Adipocyte (in vitro differentiated cells): Measurements from ENCODE around the gene S100A5.
A peak's percentile ranks its signal among the peaks of the same experiment; 100 is the strongest.
"Not testable (repeated sequence)": the region's sequence is repeated elsewhere in the genome, so short reads cannot be mapped to it uniquely, and the experiment has no call there.

Experiments
- DNase-seq: peaks from one replicate; pipeline ENCODE4 v3.0.0-alpha.2; 2015; ENCODE audit warnings: low read depth
- H3K27me3 ChIP-seq: replicated peaks from 2 replicates; pipeline ENCODE4 v1.7.0; 2013; ENCODE audit warnings: mild to moderate bottlenecking, low read length, moderate library complexity; ENCODE audit not compliant: control insufficient read depth, insufficient read depth
- H3K36me3 ChIP-seq: 2 replicates; pipeline ENCODE4 v1.7.0; 2013; ENCODE audit warnings: low read length, mild to moderate bottlenecking, moderate library complexity; ENCODE audit not compliant: control insufficient read depth, insufficient read depth, severe bottlenecking
- H3K4me1 ChIP-seq: 2 replicates; pipeline ENCODE4 v1.7.0; 2013; ENCODE audit warnings: mild to moderate bottlenecking, low read length, moderate library complexity; ENCODE audit not compliant: control insufficient read depth, insufficient read depth
- H3K4me3 ChIP-seq: 2 replicates; pipeline ENCODE4 v1.7.0; 2013; ENCODE audit warnings: mild to moderate bottlenecking, low read length, moderate library complexity
- H3K9ac ChIP-seq: 2 replicates; pipeline ENCODE4 v1.7.0; 2013; ENCODE audit warnings: mild to moderate bottlenecking, low read length, moderate library complexity
- H3K9me3 ChIP-seq: 2 replicates; pipeline ENCODE4 v1.7.0; 2013; ENCODE audit warnings: mild to moderate bottlenecking, low read length, moderate library complexity; ENCODE audit not compliant: control insufficient read depth

The S100A5 gene

GRCh38 chr1:153566414-153567371, 26.0 kb upstream of the S100A5 start:
- DNase-seq = peak; percentile 99
- H3K9me3 ChIP-seq = no peaks in the 10 kb centered on the region
- H3K4me1 ChIP-seq = peaks cover 34% of the 10 kb centered on the region
- no peaks in the 10 kb centered on the region for H3K36me3 ChIP-seq
- H3K27me3 ChIP-seq = no peaks in the 10 kb centered on the region
- peak overlapping the region; percentile 67 for H3K4me3 ChIP-seq
- H3K9ac ChIP-seq = peak overlapping the region; percentile 90

GRCh38 chr1:153565529-153566374, 25.0 kb upstream of the S100A5 start, which contains the start of gene S100A2:
Gene S100A2 (minus strand): TSS chr1:153565844. CDS start chr1:153563877, 1,967 bp downstream.
- peak; percentile 94 for DNase-seq
- peak within 1 kb of the TSS; percentile 67 for H3K4me3 ChIP-seq

GRCh38 chr1:153563991-153564390, 23.3 kb upstream of the S100A5 start:
- H3K27me3 ChIP-seq = no peaks in the 10 kb centered on the region

More at GRCh38 chr1:153565529-153566374, 25.0 kb upstream of the S100A5 start, which contains the start of gene S100A2:
- no peaks in the 10 kb centered on the region for H3K36me3 ChIP-seq
- H3K9ac ChIP-seq = peak within 1 kb of the TSS; percentile 90
- H3K27me3 ChIP-seq = no peaks in the 10 kb centered on the region
- H3K9me3 ChIP-seq = no peaks in the 10 kb centered on the region
- H3K4me1 ChIP-seq = peaks cover 34% of the 10 kb centered on the region

GRCh38 chr1:153563483-153563901, 22.8 kb upstream of the S100A5 start:
- DNase-seq = no peak
- Histone ChIP-seq H3K36me3 (no peaks in the 10 kb centered on the region), H3K9me3 (no peaks in the 10 kb centered on the region), H3K27me3 (no peaks in the 10 kb centered on the region), H3K4me3 (no peak overlapping the region), H3K9ac (no peak overlapping the region), H3K4me1 (peaks cover 30% of the 10 kb centered on the region)

More at GRCh38 chr1:153563991-153564390, 23.3 kb upstream of the S100A5 start:
- Histone ChIP-seq H3K9me3 (no peaks in the 10 kb centered on the region), H3K4me3 (no peak overlapping the region), H3K4me1 (peaks cover 34% of the 10 kb centered on the region), H3K9ac (no peak overlapping the region), H3K36me3 (no peaks in the 10 kb centered on the region)
- DNase-seq = no peak

- not testable (repeated sequence) for H3K27me3 ChIP-seq, DNase-seq, H3K9me3 ChIP-seq, H3K36me3 ChIP-seq, H3K9ac ChIP-seq, H3K4me3 ChIP-seq
- peaks cover 18% of the 10 kb centered on the region for H3K4me1 ChIP-seq
Observed at GRCh38 chr1:153562021-153562420, 21.3 kb upstream of the S100A5 start.

GRCh38 chr1:153561466-153561985, 20.8 kb upstream of the S100A5 start:
- Histone ChIP-seq H3K9me3 (no peaks in the 10 kb centered on the region), H3K4me3 (no peak overlapping the region), H3K4me1 (peaks cover 13% of the 10 kb centered on the region), H3K27me3 (no peaks in the 10 kb centered on the region), H3K36me3 (no peaks in the 10 kb centered on the region), H3K9ac (no peak overlapping the region)
- DNase-seq = no peak

GRCh38 chr1:153560771-153561465, 20.2 kb upstream of the S100A5 start:
- H3K9ac ChIP-seq = no peak overlapping the region
- no peaks in the 10 kb centered on the region for H3K36me3 ChIP-seq
- H3K9me3 ChIP-seq = no peaks in the 10 kb centered on the region
- no peak overlapping the region for H3K4me3 ChIP-seq
- H3K27me3 ChIP-seq = no peaks in the 10 kb centered on the region
- no peak for DNase-seq
- peaks cover 8% of the 10 kb centered on the region for H3K4me1 ChIP-seq

GRCh38 chr1:153560241-153560640, 19.5 kb upstream of the S100A5 start:
- no peak overlapping the region for H3K9ac ChIP-seq
- no peak for DNase-seq
- no peak overlapping the region for H3K4me3 ChIP-seq
- H3K4me1 ChIP-seq = peaks cover 1% of the 10 kb centered on the region
- no peaks in the 10 kb centered on the region for H3K36me3 ChIP-seq
- H3K27me3 ChIP-seq = no peaks in the 10 kb centered on the region
- no peaks in the 10 kb centered on the region for H3K9me3 ChIP-seq

GRCh38 chr1:153557877-153558276, 17.1 kb upstream of the S100A5 start:
- Histone ChIP-seq H3K4me1 (peaks cover 13% of the 10 kb centered on the region), H3K27me3 (no peaks in the 10 kb centered on the region), H3K36me3 (no peaks in the 10 kb centered on the region), H3K9ac (no peak overlapping the region), H3K9me3 (no peaks in the 10 kb centered on the region), H3K4me3 (no peak overlapping the region)
- DNase-seq = no peak

GRCh38 chr1:153556348-153556747, 15.6 kb upstream of the S100A5 start:
- Histone ChIP-seq H3K4me1 (peaks cover 13% of the 10 kb centered on the region), H3K36me3 (peaks cover under 1% of the 10 kb centered on the region), H3K9ac (no peak overlapping the region), H3K4me3 (no peak overlapping the region), H3K9me3 (no peaks in the 10 kb centered on the region), H3K27me3 (no peaks in the 10 kb centered on the region)
- no peak for DNase-seq
